Activated naive CD8-positive, alpha-beta T cell treated with anti-CD3 and anti-CD28 coated beads for 36 hours (primary cell): ENCODE results near the gene METTL9. TPM values are rescaled to one million over a fixed set of nuclear protein-coding genes. Genes with fewer than 3 reads are reported as not detected.
"Not testable (repeated sequence)": the region's sequence is repeated elsewhere in the genome, so short reads cannot be mapped to it uniquely, and the experiment has no call there.

Experiments
- DNase-seq: peaks from one replicate; pipeline ENCODE4 v3.0.0; 2021
- H3K27ac Mint-ChIP-seq: one replicate; pipeline ENCODE4 v1.8.0; 2022; ENCODE audit warnings: mild to moderate bottlenecking, moderate library complexity, mixed read lengths
- H3K27me3 Mint-ChIP-seq: one replicate; pipeline ENCODE4 v1.8.0; 2022; ENCODE audit warnings: mild to moderate bottlenecking, mixed read lengths
- H3K36me3 Mint-ChIP-seq: one replicate; pipeline ENCODE4 v1.8.0; 2021; ENCODE audit warnings: mild to moderate bottlenecking, mixed read lengths
- H3K4me1 Mint-ChIP-seq: one replicate; pipeline ENCODE4 v1.8.0; 2021; ENCODE audit warnings: mixed read lengths
- H3K4me3 Mint-ChIP-seq: one replicate; pipeline ENCODE4 v1.8.0; 2022; ENCODE audit warnings: mild to moderate bottlenecking, moderate library complexity, mixed read lengths
- H3K9me3 Mint-ChIP-seq: one replicate; pipeline ENCODE4 v1.8.0; 2022; ENCODE audit warnings: mixed read lengths
- total RNA-seq, 2 experiments: library from RNA; stranded (reverse); gene quantifications; one replicate each; pipeline ENCODE4 v1.2.3, GENCODE V29; 2021

METTL9 gene
- total RNA-seq, 2 experiments from 2014 or later = 99.5 to 102 TPM

GRCh38 chr16:21630866-21631265 lies 31.5 kb downstream of the METTL9 start:
- not testable (repeated sequence) for H3K4me3 Mint-ChIP-seq, H3K27me3 Mint-ChIP-seq, H3K9me3 Mint-ChIP-seq, DNase-seq, H3K27ac Mint-ChIP-seq
- Mint-ChIP-seq H3K4me1 (peaks cover 41% of the 10 kb centered on the region), H3K36me3 (peaks cover 43% of the 10 kb centered on the region)

GRCh38 chr16:21631376-21631775 lies 32.0 kb downstream of the METTL9 start:
- H3K27ac Mint-ChIP-seq, H3K27me3 Mint-ChIP-seq, H3K9me3 Mint-ChIP-seq, DNase-seq, H3K4me3 Mint-ChIP-seq: not testable (repeated sequence)
- H3K4me1 Mint-ChIP-seq = peaks cover 39% of the 10 kb centered on the region
- H3K36me3 Mint-ChIP-seq = peaks cover 43% of the 10 kb centered on the region

- peaks cover 33% of the 10 kb centered on the region for H3K4me1 Mint-ChIP-seq
- peak; percentile 25 for DNase-seq
- H3K36me3 Mint-ChIP-seq = peaks cover 36% of the 10 kb centered on the region
- H3K27me3 Mint-ChIP-seq, H3K9me3 Mint-ChIP-seq, H3K4me3 Mint-ChIP-seq: not testable (repeated sequence)
- H3K27ac Mint-ChIP-seq = peak overlapping the region; percentile 79
These were observed 32.7 kb downstream of the METTL9 start for GRCh38 chr16:21631951-21632575.

GRCh38 chr16:21634216-21634615 lies 34.8 kb downstream of the METTL9 start:
- peaks cover 21% of the 10 kb centered on the region for H3K36me3 Mint-ChIP-seq
- DNase-seq = no peak
- no peaks in the 10 kb centered on the region for H3K9me3 Mint-ChIP-seq
- no peak overlapping the region for H3K4me3 Mint-ChIP-seq
- peak overlapping the region; percentile 11 for H3K27ac Mint-ChIP-seq
- peaks cover 43% of the 10 kb centered on the region for H3K4me1 Mint-ChIP-seq
- H3K27me3 Mint-ChIP-seq = no peaks in the 10 kb centered on the region

GRCh38 chr16:21635694-21636093 lies 36.3 kb downstream of the METTL9 start:
- Mint-ChIP-seq H3K36me3 (peaks cover 14% of the 10 kb centered on the region), H3K4me1 (peaks cover 46% of the 10 kb centered on the region)
- not testable (repeated sequence) for H3K4me3 Mint-ChIP-seq, DNase-seq, H3K9me3 Mint-ChIP-seq, H3K27me3 Mint-ChIP-seq, H3K27ac Mint-ChIP-seq

- Mint-ChIP-seq H3K9me3 (no peaks in the 10 kb centered on the region), H3K4me3 (no peak overlapping the region), H3K27ac (no peak overlapping the region), H3K36me3 (peaks cover 13% of the 10 kb centered on the region), H3K4me1 (peaks cover 37% of the 10 kb centered on the region), H3K27me3 (no peaks in the 10 kb centered on the region)
- no peak for DNase-seq
These were observed 37.9 kb downstream of the METTL9 start for GRCh38 chr16:21637032-21637968.

- H3K9me3 Mint-ChIP-seq = no peaks in the 10 kb centered on the region
- no peaks in the 10 kb centered on the region for H3K27me3 Mint-ChIP-seq
- H3K4me1 Mint-ChIP-seq = peaks cover 34% of the 10 kb centered on the region
- H3K36me3 Mint-ChIP-seq = peaks cover 13% of the 10 kb centered on the region
- peak; percentile 18 for DNase-seq
- no peak overlapping the region for H3K4me3 Mint-ChIP-seq
- H3K27ac Mint-ChIP-seq = peak overlapping the region; percentile 47
These were observed 39.2 kb downstream of the METTL9 start for GRCh38 chr16:21638573-21638975.

GRCh38 chr16:21639493-21639892 lies 40.1 kb downstream of the METTL9 start:
- Mint-ChIP-seq H3K27me3 (no peaks in the 10 kb centered on the region), H3K4me1 (peaks cover 35% of the 10 kb centered on the region), H3K4me3 (no peak overlapping the region), H3K9me3 (no peaks in the 10 kb centered on the region), H3K27ac (no peak overlapping the region), H3K36me3 (peaks cover 13% of the 10 kb centered on the region)
- DNase-seq = no peak

GRCh38 chr16:21641916-21642315 lies 42.5 kb downstream of the METTL9 start:
- Mint-ChIP-seq H3K27me3 (no peaks in the 10 kb centered on the region), H3K36me3 (peaks cover under 1% of the 10 kb centered on the region), H3K27ac (no peak overlapping the region), H3K4me3 (no peak overlapping the region), H3K4me1 (peaks cover 50% of the 10 kb centered on the region), H3K9me3 (no peaks in the 10 kb centered on the region)
- no peak for DNase-seq

GRCh38 chr16:21642861-21643260 lies 43.5 kb downstream of the METTL9 start:
- Mint-ChIP-seq H3K27me3 (no peaks in the 10 kb centered on the region), H3K27ac (no peak overlapping the region), H3K36me3 (peaks cover 4% of the 10 kb centered on the region), H3K4me3 (no peak overlapping the region), H3K9me3 (no peaks in the 10 kb centered on the region), H3K4me1 (peaks cover 56% of the 10 kb centered on the region)
- DNase-seq = no peak

- H3K27me3 Mint-ChIP-seq = no peaks in the 10 kb centered on the region
- H3K4me1 Mint-ChIP-seq = peaks cover 56% of the 10 kb centered on the region
- H3K4me3 Mint-ChIP-seq = no peak overlapping the region
- H3K9me3 Mint-ChIP-seq = no peaks in the 10 kb centered on the region
- H3K36me3 Mint-ChIP-seq = peaks cover 4% of the 10 kb centered on the region
- no peak for DNase-seq
- no peak overlapping the region for H3K27ac Mint-ChIP-seq
These were observed 44.4 kb downstream of the METTL9 start for GRCh38 chr16:21643785-21644184.

GRCh38 chr16:21644674-21645073 lies 45.3 kb downstream of the METTL9 start:
- H3K9me3 Mint-ChIP-seq = no peaks in the 10 kb centered on the region
- peaks cover 4% of the 10 kb centered on the region for H3K36me3 Mint-ChIP-seq
- no peaks in the 10 kb centered on the region for H3K27me3 Mint-ChIP-seq
- H3K4me1 Mint-ChIP-seq = peaks cover 55% of the 10 kb centered on the region
- peak overlapping the region; percentile 77 for H3K4me3 Mint-ChIP-seq
- H3K27ac Mint-ChIP-seq = peak overlapping the region; percentile 86
- no peak for DNase-seq

GRCh38 chr16:21645261-21645721 lies 45.9 kb downstream of the METTL9 start:
- Mint-ChIP-seq H3K27ac (peak overlapping the region; percentile 86), H3K4me3 (peak overlapping the region; percentile 77), H3K36me3 (peaks cover 4% of the 10 kb centered on the region), H3K9me3 (no peaks in the 10 kb centered on the region), H3K4me1 (peaks cover 56% of the 10 kb centered on the region), H3K27me3 (no peaks in the 10 kb centered on the region)
- DNase-seq = peak; percentile 33

GRCh38 chr16:21646091-21646490 lies 46.7 kb downstream of the METTL9 start:
- no peaks in the 10 kb centered on the region for H3K27me3 Mint-ChIP-seq
- DNase-seq = no peak
- peaks cover 55% of the 10 kb centered on the region for H3K4me1 Mint-ChIP-seq
- H3K9me3 Mint-ChIP-seq = no peaks in the 10 kb centered on the region
- H3K36me3 Mint-ChIP-seq = peaks cover 4% of the 10 kb centered on the region
- peak overlapping the region; percentile 77 for H3K4me3 Mint-ChIP-seq
- peak overlapping the region; percentile 86 for H3K27ac Mint-ChIP-seq

GRCh38 chr16:21646721-21647561 lies 47.6 kb downstream of the METTL9 start:
- peak; percentile 78 for DNase-seq
- Mint-ChIP-seq H3K9me3 (no peaks in the 10 kb centered on the region), H3K27me3 (no peaks in the 10 kb centered on the region), H3K4me1 (peaks cover 59% of the 10 kb centered on the region), H3K36me3 (peaks cover 4% of the 10 kb centered on the region), H3K4me3 (peak overlapping the region; percentile 77), H3K27ac (peak overlapping the region; percentile 86)
